Motor neuron (in vitro differentiated cells): ENCODE results near the gene ADO. TPM values are rescaled to one million over a fixed set of nuclear protein-coding genes. Genes with fewer than 3 reads are reported as not detected.
A peak's percentile ranks its signal among the peaks of the same experiment; 100 is the strongest.

Experiments
- ATAC-seq, 8 experiments: fragments of 200-7000 bp; cut with Tn5 transposase; replicated peaks in 6 of 8; 2 replicates each; pipeline ENCODE4 v1.8.0; 2021; ENCODE audit warnings: mild to moderate bottlenecking in 8 of 8, moderate library complexity in 8 of 8
- H3K27ac ChIP-seq, 2 donors: fragments of 250-450 bp; sonication (Bioruptor Pico); 2 replicates each; pipeline ENCODE4 v1.9.0; 2021; ENCODE audit warnings: antibody characterized with exemption in 2 of 2, mild to moderate bottlenecking in 2 of 2, moderate library complexity in 1 of 2
- H3K4me1 ChIP-seq, 2 donors: fragments of 250-450 bp; sonication (Bioruptor Pico); replicated peaks in 1 of 2; 2 replicates each; pipeline ENCODE4 v1.6.1; 2021; ENCODE audit warnings: antibody characterized with exemption in 2 of 2, mild to moderate bottlenecking in 2 of 2, moderate library complexity in 1 of 2
- H3K4me3 ChIP-seq, 5 donors: fragments of 250-450 bp; sonication (Bioruptor Pico); 2 replicates each; pipeline ENCODE4 v1.9.0; 2021; ENCODE audit warnings: antibody characterized with exemption in 5 of 5, mild to moderate bottlenecking in 5 of 5, moderate library complexity in 4 of 5
- whole genome bisulfite sequencing, 10 experiments: fragments of 450-650 bp; shearing (Covaris generic); methylation state at CpG; one replicate each; pipeline ENCODE4 v1.0.0; 2022; 5-methylcytosine and 5-hydroxymethylcytosine counted together
- in situ Hi-C, 9 experiments: fragments of 400-800 bp; cut with MboI; loops; one replicate each; pipeline ENCODE4 v1.15.0; 2021; ENCODE audit warnings: low sequenced_read_pairs in 9 of 9, low pct_unique_long_range_greater_than_20kb in 2 of 9; ENCODE audit not compliant: unreplicated experiment in 9 of 9
- total RNA-seq, 8 experiments: library from RNA; unstranded; fragments of 300-600 nt; gene quantifications; 2 replicates each; pipeline versions ENCODE4 v1.2.3 to v1.2.4, GENCODE V29; 2022

ADO gene
- 10 to 100 TPM; 17.6 to 34.2 (median 26.8) TPM for total RNA-seq

- peak within 1 kb of the TSS; percentile 99 for H3K27ac ChIP-seq
- H3K4me3 ChIP-seq: peak within 1 kb of the TSS; percentile 50 to 80 (median 61)
- in situ Hi-C loops: loop anchor here in 3 of 9 experiments (25.0 kb wide), 1 partner anchor 192 kb away; no protein-coding TSS in a partner anchor
- peak; percentile 88 to 94 (median 92) for ATAC-seq
- H3K4me1 ChIP-seq: peaks cover 15 to 34% of the 10 kb centered on the region in 2 donors
- 0 to 7% (median 0%) methylated on average over 1 to 30 of the region's 87 CpGs; no CpG with 5 or more reads in 5 of the 10 experiments for WGBS, 10 experiments
These were observed at the start of gene ADO for GRCh38 chr10:62804356-62805230. TSS of gene ADO (plus strand) at chr10:62804720. CDS start at chr10:62805060, 340 bp downstream.

GRCh38 chr10:62754963-62755362, 49.6 kb upstream of the ADO start:
- 89 to 100% (median 100%) methylated on average over 1 of the region's 1 CpG; no CpG with 5 or more reads in 5 of the 10 experiments for WGBS, 10 experiments
- Histone ChIP-seq H3K27ac (no peak overlapping the region), H3K4me1 (no peaks in the 10 kb centered on the region), H3K4me3 (no peak overlapping the region)
- no peak for ATAC-seq
- in situ Hi-C loops: no loop called here

GRCh38 chr10:62755662-62756653, 48.6 kb upstream of the ADO start:
- Histone ChIP-seq H3K4me1 (peaks cover 8% of the 10 kb centered on the region in 2 donors), H3K4me3 (no peak overlapping the region), H3K27ac (no peak overlapping the region)
- whole genome bisulfite sequencing, 10 experiments: 40 to 97% (median 76%) methylated on average over 2 to 8 of the region's 8 CpGs
- ATAC-seq: no peak
- in situ Hi-C loops: no loop called here

GRCh38 chr10:62759599-62760175, 44.8 kb upstream of the ADO start:
- Histone ChIP-seq H3K27ac (no peak overlapping the region), H3K4me1 (peaks cover 8 to 13% of the 10 kb centered on the region in 2 donors), H3K4me3 (no peak overlapping the region)
- no peak for ATAC-seq
- in situ Hi-C loops: no loop called here
- WGBS, 10 experiments: 51 to 100% (median 87%) methylated on average over 1 to 5 of the region's 5 CpGs

GRCh38 chr10:62760401-62760800, 44.1 kb upstream of the ADO start:
- Histone ChIP-seq H3K27ac (no peak overlapping the region), H3K4me1 (peaks cover 8 to 13% of the 10 kb centered on the region in 2 donors), H3K4me3 (no peak overlapping the region)
- in situ Hi-C loops: no loop called here
- ATAC-seq: no peak
- 0 to 93% (median 48%) methylated on average over 1 to 11 of the region's 14 CpGs for WGBS, 10 experiments

GRCh38 chr10:62761115-62761514, 43.4 kb upstream of the ADO start:
- in situ Hi-C loops: no loop called here
- WGBS, 10 experiments: 38 to 67% (median 60%) methylated on average over 1 to 3 of the region's 3 CpGs; no CpG with 5 or more reads in 4 of the 10 experiments
- no peak for ATAC-seq
- H3K4me1 ChIP-seq: peaks cover 8 to 13% of the 10 kb centered on the region in 2 donors
- no peak overlapping the region for H3K27ac ChIP-seq
- H3K4me3 ChIP-seq: no peak overlapping the region

GRCh38 chr10:62763155-62763554, 41.4 kb upstream of the ADO start:
- WGBS, 10 experiments: 80 to 100% (median 98%) methylated on average over 1 to 3 of the region's 4 CpGs; no CpG with 5 or more reads in 6 of the 10 experiments
- in situ Hi-C loops: no loop called here
- no peak overlapping the region for H3K27ac ChIP-seq
- ATAC-seq: no peak
- H3K4me3 ChIP-seq: no peak overlapping the region
- H3K4me1 ChIP-seq: peaks cover 8 to 13% of the 10 kb centered on the region in 2 donors

- Histone ChIP-seq H3K27ac (no peak overlapping the region), H3K4me1 (peaks cover 8 to 13% of the 10 kb centered on the region in 2 donors), H3K4me3 (no peak overlapping the region)
- WGBS, 10 experiments: 40 to 100% (median 98%) methylated on average over 1 to 4 of the region's 4 CpGs; no CpG with 5 or more reads in 1 of the 10 experiments
- no peak for ATAC-seq
- in situ Hi-C loops: no loop called here
These were observed 40.5 kb upstream of the ADO start for GRCh38 chr10:62764011-62764410.

GRCh38 chr10:62765726-62766125, 38.8 kb upstream of the ADO start:
- peaks cover 2 to 12% of the 10 kb centered on the region in 2 donors for H3K4me1 ChIP-seq
- in situ Hi-C loops: no loop called here
- ATAC-seq: no peak
- H3K27ac ChIP-seq: no peak overlapping the region
- WGBS, 10 experiments: 0 to 100% (median 86%) methylated on average over 1 to 2 of the region's 2 CpGs; no CpG with 5 or more reads in 7 of the 10 experiments
- no peak overlapping the region for H3K4me3 ChIP-seq

- 0 to 80% (median 54%) methylated on average over 1 to 3 of the region's 3 CpGs; no CpG with 5 or more reads in 3 of the 10 experiments for WGBS, 10 experiments
- H3K4me3 ChIP-seq: no peak overlapping the region
- peaks cover 0 to 6% of the 10 kb centered on the region in 2 donors for H3K4me1 ChIP-seq
- H3K27ac ChIP-seq: no peak overlapping the region
- in situ Hi-C loops: no loop called here
- ATAC-seq: no peak
These were observed 38.1 kb upstream of the ADO start for GRCh38 chr10:62766386-62766785.

- WGBS, 10 experiments: 71 to 100% (median 100%) methylated on average over 1 of the region's 1 CpG; no CpG with 5 or more reads in 6 of the 10 experiments
- H3K4me1 ChIP-seq: peaks cover 0 to 9% of the 10 kb centered on the region in 2 donors
- no peak overlapping the region for H3K4me3 ChIP-seq
- H3K27ac ChIP-seq: no peak overlapping the region
- no peak for ATAC-seq
- in situ Hi-C loops: no loop called here
These were observed 34.8 kb upstream of the ADO start for GRCh38 chr10:62769574-62770242.
